Transverse colon (tissue), 4 donors: Measurements from ENCODE around the gene LYRM4. TPM values are rescaled to one million over a fixed set of nuclear protein-coding genes. Genes with fewer than 3 reads are reported as not detected.

ENCODE experiments used
- DNase-seq: peaks from one replicate; pipeline ENCODE4 v3.0.0-alpha.2; 2019
- H3K27ac ChIP-seq, 4 donors: fragments of 200-600 bp; sonication (generic); 2 replicates each; pipeline ENCODE4 v1.5.1; 2016 to 2018; ENCODE audit warnings: inconsistent platforms in 4 of 4
- H3K27me3 ChIP-seq: fragments of 200-600 bp; sonication (generic); 2 replicates; pipeline ENCODE4 v1.5.1; 2017; ENCODE audit warnings: inconsistent platforms
- H3K36me3 ChIP-seq, 4 donors: fragments of 200-600 bp; sonication (generic); 2 replicates each; pipeline ENCODE4 v1.5.1; 2017 to 2019; ENCODE audit warnings: inconsistent platforms in 4 of 4
- H3K4me1 ChIP-seq, 4 donors: fragments of 200-600 bp; sonication (generic); 2 replicates each; pipeline ENCODE4 v1.5.1; 2017 to 2020; ENCODE audit warnings: inconsistent platforms in 4 of 4
- H3K4me3 ChIP-seq, 4 donors: fragments of 200-600 bp; sonication (generic); 1 replicate in 1 of 4; 2 replicates in 3 of 4; pipeline versions ENCODE4 v1.5.1 to v1.6.1; 2017 to 2019; ENCODE audit warnings: inconsistent platforms in 4 of 4
- H3K9me3 ChIP-seq, 2 donors: fragments of 200-600 bp; sonication (generic); 2 replicates each; pipeline ENCODE4 v1.5.1; 2017 to 2019; ENCODE audit warnings: inconsistent platforms in 2 of 2
- EP300 ChIP-seq: sonication (generic); formaldehyde crosslinking; IDR thresholded peaks from one replicate; pipeline ENCODE4 v1.6.1; 2017; ENCODE audit warnings: antibody characterized with exemption, low read depth
- POLR2A ChIP-seq: fragments of 450-650 bp; IDR thresholded peaks from one replicate; pipeline ENCODE4 v1.6.1; 2016; ENCODE audit warnings: antibody characterized with exemption, mild to moderate bottlenecking, moderate library complexity
- POLR2AphosphoS5 ChIP-seq, 3 donors: sonication (generic); formaldehyde crosslinking; IDR thresholded peaks; one replicate each; pipeline ENCODE4 v1.6.1; 2016; ENCODE audit warnings: antibody characterized with exemption in 3 of 3
- WGBS, 2 donors: methylation state at CpG; one replicate each; pipeline ENCODE4 v1.1.5; 2018; ENCODE audit warnings: low coverage in 1 of 2; 5-methylcytosine and 5-hydroxymethylcytosine counted together
- in situ Hi-C, 4 donors: fragments of 200-750 bp; cut with MboI; loops; one replicate each; pipeline versions ENCODE4 v1.15.0 to v1.15.1; 2017; ENCODE audit warnings: low sequenced_read_pairs in 3 of 4, low pct_ligation_motif_present in 1 of 4, low pct_unique_long_range_greater_than_20kb in 1 of 4
- intact Hi-C: fragments of 100-400 bp; cut with DNase I; formaldehyde crosslinking; loops from one replicate; pipeline ENCODE4 v1.15.1; 2023; ENCODE audit warnings: low total_unique reads
- total RNA-seq, 4 donors: library from RNA; depleted of rRNA; stranded (reverse); fragments of >200 nt; gene quantifications; one replicate each; pipeline ENCODE4 v1.1.0, GENCODE V29; 2016
- TF ChIP-seq, protein P1 (sequence below), 5 experiments: fragments of 200-600 bp in 3 of 5; fragments of 450-650 bp in 2 of 5; sonication (generic) in 3 of 5; IDR thresholded peaks; 1 replicate in 2 of 5; 2 replicates in 3 of 5; pipeline ENCODE4 v1.5.1; 2016 to 2017; ENCODE audit warnings: antibody characterized with exemption in 5 of 5, inconsistent platforms in 3 of 5, mild to moderate bottlenecking in 2 of 5, moderate library complexity in 1 of 5

The LYRM4 gene
- total RNA-seq, 4 donors from 2014 or later: 3.0 to 14.0 (median 6.9) TPM

GRCh38 chr6:5303682-5304081 lies 42.9 kb upstream of the LYRM4 start:
- intact Hi-C loops: no loop called here
- WGBS, 2 donors: 84% methylated on average over 8 of the region's 8 CpGs; no CpG with 5 or more reads in 1 of the 2 donors
- Histone ChIP-seq H3K9me3 (no peaks in the 10 kb centered on the region), H3K4me3 (no peak overlapping the region), H3K27me3 (no peaks in the 10 kb centered on the region), H3K27ac (no peak overlapping the region), H3K4me1 (peaks cover 0 to 15% (median 9%) of the 10 kb centered on the region in 4 donors), H3K36me3 (no peaks in the 10 kb centered on the region)
- in situ Hi-C loops: loop anchor here in 1 of 4 donors (10.0 kb wide), 1 partner anchor 159 kb away; no protein-coding TSS in a partner anchor
- TF ChIP-seq POLR2AphosphoS5 (IDR thresholded peaks at IDR 0.05) (no peak), POLR2A (no peak), EP300 (no peak)
- TF ChIP-seq, protein P1, sequence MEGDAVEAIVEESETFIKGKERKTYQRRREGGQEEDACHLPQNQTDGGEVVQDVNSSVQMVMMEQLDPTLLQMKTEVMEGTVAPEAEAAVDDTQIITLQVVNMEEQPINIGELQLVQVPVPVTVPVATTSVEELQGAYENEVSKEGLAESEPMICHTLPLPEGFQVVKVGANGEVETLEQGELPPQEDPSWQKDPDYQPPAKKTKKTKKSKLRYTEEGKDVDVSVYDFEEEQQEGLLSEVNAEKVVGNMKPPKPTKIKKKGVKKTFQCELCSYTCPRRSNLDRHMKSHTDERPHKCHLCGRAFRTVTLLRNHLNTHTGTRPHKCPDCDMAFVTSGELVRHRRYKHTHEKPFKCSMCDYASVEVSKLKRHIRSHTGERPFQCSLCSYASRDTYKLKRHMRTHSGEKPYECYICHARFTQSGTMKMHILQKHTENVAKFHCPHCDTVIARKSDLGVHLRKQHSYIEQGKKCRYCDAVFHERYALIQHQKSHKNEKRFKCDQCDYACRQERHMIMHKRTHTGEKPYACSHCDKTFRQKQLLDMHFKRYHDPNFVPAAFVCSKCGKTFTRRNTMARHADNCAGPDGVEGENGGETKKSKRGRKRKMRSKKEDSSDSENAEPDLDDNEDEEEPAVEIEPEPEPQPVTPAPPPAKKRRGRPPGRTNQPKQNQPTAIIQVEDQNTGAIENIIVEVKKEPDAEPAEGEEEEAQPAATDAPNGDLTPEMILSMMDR (IDR thresholded peaks at IDR 0.05): no peak
- no peak for DNase-seq

GRCh38 chr6:5302995-5303622 lies 42.4 kb upstream of the LYRM4 start:
- H3K4me3 ChIP-seq: no peak overlapping the region
- in situ Hi-C loops: loop anchor here in 1 of 4 donors (10.0 kb wide), 1 partner anchor 158 kb away; no protein-coding TSS in a partner anchor
- peak; percentile 55 for DNase-seq
- no peak overlapping the region for H3K27ac ChIP-seq
- TF ChIP-seq POLR2A: no peak
- TF ChIP-seq, protein P1 (IDR thresholded peaks at IDR 0.05): peak; percentile 30 to 60 (median 52)
- TF ChIP-seq POLR2AphosphoS5 (IDR thresholded peaks at IDR 0.05): no peak
- intact Hi-C loops: no loop called here
- H3K4me1 ChIP-seq: peaks cover 0 to 15% (median 9%) of the 10 kb centered on the region in 4 donors
- no peaks in the 10 kb centered on the region for H3K36me3 ChIP-seq
- H3K27me3 ChIP-seq: no peaks in the 10 kb centered on the region
- no peaks in the 10 kb centered on the region for H3K9me3 ChIP-seq
- 51 to 72% methylated on average over 2 to 10 of the region's 10 CpGs for WGBS, 2 donors

DNA sequence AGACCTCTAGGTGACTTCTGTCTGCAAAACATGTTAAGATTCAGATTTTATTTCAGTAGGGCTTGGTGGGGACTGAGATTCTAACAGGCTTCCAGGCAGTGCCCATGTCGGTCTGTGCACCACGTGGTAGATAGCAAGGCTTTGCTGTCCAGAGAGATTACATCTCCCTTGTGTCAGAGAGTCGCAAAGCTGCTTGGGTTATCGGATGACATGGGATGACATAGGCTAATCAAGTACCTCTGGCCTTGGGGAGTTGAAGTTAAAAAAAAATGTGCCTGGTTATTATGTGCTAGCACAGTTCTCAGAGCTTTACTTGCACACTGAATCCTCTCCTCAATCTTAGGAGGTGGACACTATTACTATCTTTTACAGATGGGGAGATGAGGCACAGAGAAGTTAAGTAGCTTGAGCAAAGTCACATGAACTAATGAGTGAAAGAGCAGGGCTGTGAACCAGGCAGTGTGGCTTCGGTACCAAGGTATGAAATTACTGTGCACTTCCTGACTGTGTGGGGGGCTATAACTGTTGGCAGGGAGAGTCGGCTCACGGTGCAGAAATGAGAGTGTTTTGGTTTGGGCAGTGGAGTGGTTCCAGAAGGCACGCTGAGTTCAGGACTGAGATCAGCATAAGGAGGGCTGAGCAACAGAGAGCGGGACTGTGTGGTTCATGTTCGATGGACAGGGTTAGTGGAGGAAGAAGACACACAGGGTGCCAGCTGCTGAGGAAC lies 41.6 kb upstream of the LYRM4 start:
- no peak for TF ChIP-seq EP300
- no peak for TF ChIP-seq POLR2A
- no peak for TF ChIP-seq POLR2AphosphoS5 (IDR thresholded peaks at IDR 0.05)
- TF ChIP-seq, protein P1 (IDR thresholded peaks at IDR 0.05): no peak
- 66 to 80% methylated on average over 4 to 10 of the region's 10 CpGs for WGBS, 2 donors
- in situ Hi-C loops: loop anchor here in 1 of 4 donors (10.0 kb wide), 1 partner anchor 158 kb away; no protein-coding TSS in a partner anchor

DNA sequence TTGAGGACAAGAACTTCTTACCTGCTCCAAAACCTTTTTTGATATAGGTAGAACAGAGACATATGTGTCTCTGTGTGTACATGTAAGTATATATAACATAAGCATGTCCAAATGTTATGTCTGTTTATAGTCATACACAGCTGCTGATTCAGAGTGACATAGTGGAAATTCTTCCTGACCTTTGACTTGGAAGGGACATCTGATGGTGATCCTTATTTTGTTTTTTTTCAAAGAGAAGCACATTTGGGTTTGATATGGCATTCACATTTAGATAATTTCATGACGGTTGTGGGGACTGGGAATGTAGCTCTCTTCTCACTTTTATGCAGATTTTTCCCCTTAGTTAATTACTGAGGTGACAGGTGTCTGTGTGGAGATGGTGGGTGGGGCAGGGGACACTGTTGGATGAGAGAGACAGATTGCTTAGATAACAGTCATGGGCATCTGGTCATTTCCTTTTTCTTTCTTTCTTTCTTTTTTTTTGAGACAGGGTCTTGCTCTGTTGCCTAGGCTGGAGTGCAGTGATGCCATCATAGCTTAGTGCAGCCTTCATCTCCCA lies 39.5 kb upstream of the LYRM4 start:
- no peak for DNase-seq
- Histone ChIP-seq H3K27ac (no peak overlapping the region), H3K36me3 (no peaks in the 10 kb centered on the region), H3K4me1 (peaks cover 0 to 8% (median 5%) of the 10 kb centered on the region in 4 donors), H3K4me3 (no peak overlapping the region), H3K27me3 (no peaks in the 10 kb centered on the region), H3K9me3 (no peaks in the 10 kb centered on the region)
- WGBS, 2 donors: 33 to 75% methylated on average over 1 of the region's 1 CpG
- intact Hi-C loops (no loop called here), in situ Hi-C loops (loop anchor here in 1 of 4 donors (10.0 kb wide), 1 partner anchor 155 kb away; no protein-coding TSS in a partner anchor)
- TF ChIP-seq POLR2A: no peak
- TF ChIP-seq, protein P1 (IDR thresholded peaks at IDR 0.05): no peak
- TF ChIP-seq POLR2AphosphoS5 (IDR thresholded peaks at IDR 0.05): no peak
- TF ChIP-seq EP300: no peak

More for the DNA sequence above, 41.6 kb upstream of the LYRM4 start:
- H3K36me3 ChIP-seq: no peaks in the 10 kb centered on the region
- no peak overlapping the region for H3K27ac ChIP-seq
- no peak for DNase-seq
- peaks cover 0 to 15% (median 9%) of the 10 kb centered on the region in 4 donors for H3K4me1 ChIP-seq
- H3K9me3 ChIP-seq: no peaks in the 10 kb centered on the region
- H3K27me3 ChIP-seq: no peaks in the 10 kb centered on the region
- no peak overlapping the region for H3K4me3 ChIP-seq
- intact Hi-C loops: no loop called here
